SK-N-MC (cell line): ENCODE measurements around the gene AQP5.

Experiments used
- DNase-seq: peaks from one replicate; pipeline ENCODE4 v3.0.0-alpha.2; 2011; ENCODE audit warnings: low read depth, low spot score
- H3K27ac ChIP-seq: fragments of 200-600 bp; sonication (generic); 2 replicates; pipeline ENCODE4 v1.5.1; 2016; ENCODE audit warnings: mixed run types
- H3K36me3 ChIP-seq: fragments of 200-600 bp; sonication (generic); 2 replicates; pipeline ENCODE4 v1.6.1; 2017; ENCODE audit warnings: antibody characterized with exemption, low read length, mixed read lengths; ENCODE audit not compliant: insufficient read depth
- H3K4me3 ChIP-seq: fragments of 200-600 bp; sonication (generic); 2 replicates; pipeline ENCODE4 v1.5.1; 2016
- H3K9ac ChIP-seq: fragments of 200-600 bp; sonication (generic); 2 replicates; pipeline ENCODE4 v1.8.0; 2017; ENCODE audit warnings: mixed run types, mixed read lengths; ENCODE audit not compliant: insufficient read length
- H3K9me3 ChIP-seq: fragments of 200-600 bp; sonication (generic); 2 replicates; pipeline ENCODE4 v1.6.1; 2017; ENCODE audit warnings: low read depth, mild to moderate bottlenecking, antibody characterized with exemption, low read length, moderate library complexity, mixed read lengths
- EZH2 ChIP-seq: fragments of 200-600 bp; sonication (generic); IDR thresholded peaks from one replicate; pipeline ENCODE4 v1.6.1; 2017; ENCODE audit warnings: antibody characterized with exemption
- FOXP2 ChIP-seq: optimal IDR thresholded peaks from 2 replicates; pipeline ENCODE3; 2011; ENCODE audit warnings: mild to moderate bottlenecking, moderate library complexity; ENCODE audit not compliant: insufficient read depth; ENCODE audit errors: extremely low read length, control extremely low read depth
- POLR2AphosphoS5 ChIP-seq: IDR thresholded peaks from 2 replicates; pipeline ENCODE4 v1.6.1; 2012; ENCODE audit warnings: mild to moderate bottlenecking, low read depth, low read length, borderline replicate concordance

AQP5 gene

DNA sequence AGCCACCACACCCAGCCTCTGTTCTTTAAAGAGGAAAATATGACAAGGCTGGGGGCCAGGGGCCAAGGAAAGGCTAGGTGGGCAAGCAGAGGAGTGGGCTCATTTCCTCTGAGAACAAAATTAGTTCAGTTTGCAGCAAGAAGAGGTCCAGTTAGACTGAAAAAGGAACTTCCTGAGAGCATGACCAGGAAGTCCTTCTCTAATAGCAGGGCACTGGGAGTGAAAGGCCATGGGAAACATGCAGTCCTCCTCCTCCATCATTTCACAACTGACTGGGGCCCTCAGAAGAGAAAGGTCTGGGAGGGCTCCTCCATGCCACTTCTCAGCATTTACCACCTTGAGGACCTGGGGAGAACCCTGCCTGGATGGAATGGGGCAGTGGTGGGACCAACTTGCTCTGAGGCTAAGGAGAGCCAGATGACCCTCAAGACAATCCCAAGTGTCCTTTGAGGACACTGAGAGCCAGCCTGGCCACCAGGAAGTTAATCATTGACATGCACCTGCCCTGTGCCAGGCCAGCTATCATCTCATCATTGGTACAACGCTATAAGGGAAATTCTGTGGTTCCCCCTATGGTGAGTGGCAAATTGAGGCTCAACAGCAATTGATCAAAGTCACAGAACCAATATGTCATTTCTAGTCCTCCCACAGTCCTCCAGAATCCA is 9.1 kb upstream of the AQP5 start:
- Histone ChIP-seq H3K27ac (no peak overlapping the region), H3K36me3 (no peaks in the 10 kb centered on the region), H3K9me3 (no peaks in the 10 kb centered on the region), H3K4me3 (no peak overlapping the region), H3K9ac (no peak overlapping the region)
- no peak for DNase-seq
- TF ChIP-seq POLR2AphosphoS5 (no peak), EZH2 (no peak), FOXP2 (no peak)

DNA sequence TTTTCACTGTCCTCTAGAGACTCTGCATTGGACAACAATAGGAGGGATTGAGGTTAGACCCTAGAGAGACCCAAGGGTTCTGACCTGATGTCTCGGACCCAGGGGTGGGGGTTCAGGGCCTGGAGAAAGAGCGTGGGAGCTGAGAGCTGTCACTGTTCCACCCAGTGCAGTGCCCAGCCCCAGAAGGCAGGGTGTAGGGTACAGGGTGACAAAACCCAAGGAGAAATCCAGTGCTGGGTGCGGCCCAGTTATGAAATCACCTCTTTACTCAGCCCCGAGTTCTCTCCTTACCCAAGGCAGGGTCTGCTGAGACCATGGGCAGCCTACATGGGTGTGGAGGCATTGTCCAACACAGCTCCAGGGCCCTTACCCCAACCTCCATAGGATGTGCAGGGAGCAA is 8.5 kb upstream of the AQP5 start:
- no peak for DNase-seq
- no peaks in the 10 kb centered on the region for H3K9me3 ChIP-seq
- no peak overlapping the region for H3K4me3 ChIP-seq
- no peaks in the 10 kb centered on the region for H3K36me3 ChIP-seq
- H3K9ac ChIP-seq, result no peak overlapping the region
- no peak overlapping the region for H3K27ac ChIP-seq
- TF ChIP-seq POLR2AphosphoS5 (no peak), FOXP2 (no peak), EZH2 (no peak)

DNA sequence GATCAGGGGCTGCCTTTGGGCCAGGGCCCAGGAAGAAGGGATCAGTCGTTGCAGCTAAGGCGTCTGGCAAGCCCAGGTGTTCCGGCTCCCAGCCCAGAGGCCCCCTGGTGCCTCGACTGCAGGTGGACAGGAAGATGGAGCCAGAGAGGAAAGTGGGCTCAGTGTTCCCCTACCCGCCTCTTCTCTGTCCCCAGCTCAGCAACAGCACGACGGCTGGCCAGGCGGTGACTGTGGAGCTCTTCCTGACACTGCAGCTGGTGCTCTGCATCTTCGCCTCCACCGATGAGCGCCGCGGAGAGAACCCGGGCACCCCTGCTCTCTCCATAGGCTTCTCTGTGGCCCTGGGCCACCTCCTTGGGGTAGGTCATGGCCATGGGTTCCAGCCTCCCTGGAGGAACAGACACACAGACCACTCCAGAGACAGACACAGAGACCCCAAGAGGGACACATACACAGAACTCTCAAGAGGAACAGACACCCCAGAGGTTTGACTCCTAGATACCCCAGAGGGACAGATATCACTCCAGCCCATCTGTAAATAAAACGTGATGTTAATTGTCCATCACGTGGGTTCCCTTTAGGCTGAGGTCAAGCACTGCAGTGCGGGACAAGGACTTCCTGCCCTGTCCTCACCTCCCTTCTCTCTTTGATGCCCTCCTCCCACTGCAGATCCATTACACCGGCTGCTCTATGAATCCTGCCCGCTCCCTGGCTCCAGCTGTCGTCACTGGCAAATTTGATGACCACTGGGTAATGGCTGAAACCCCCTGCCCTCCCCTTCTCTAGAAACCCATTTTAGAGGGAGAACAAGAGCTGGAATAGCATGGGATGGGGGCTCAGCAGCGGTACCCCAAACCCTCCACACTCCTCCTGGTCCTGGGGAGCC is 7.5 kb upstream of the AQP5 start:
- no peak for DNase-seq
- no peak overlapping the region for H3K9ac ChIP-seq
- TF ChIP-seq FOXP2 (no peak), POLR2AphosphoS5 (no peak), EZH2 (no peak)
- H3K4me3 ChIP-seq, result no peak overlapping the region
- no peak overlapping the region for H3K27ac ChIP-seq
- H3K9me3 ChIP-seq, result no peaks in the 10 kb centered on the region
- no peaks in the 10 kb centered on the region for H3K36me3 ChIP-seq

DNA sequence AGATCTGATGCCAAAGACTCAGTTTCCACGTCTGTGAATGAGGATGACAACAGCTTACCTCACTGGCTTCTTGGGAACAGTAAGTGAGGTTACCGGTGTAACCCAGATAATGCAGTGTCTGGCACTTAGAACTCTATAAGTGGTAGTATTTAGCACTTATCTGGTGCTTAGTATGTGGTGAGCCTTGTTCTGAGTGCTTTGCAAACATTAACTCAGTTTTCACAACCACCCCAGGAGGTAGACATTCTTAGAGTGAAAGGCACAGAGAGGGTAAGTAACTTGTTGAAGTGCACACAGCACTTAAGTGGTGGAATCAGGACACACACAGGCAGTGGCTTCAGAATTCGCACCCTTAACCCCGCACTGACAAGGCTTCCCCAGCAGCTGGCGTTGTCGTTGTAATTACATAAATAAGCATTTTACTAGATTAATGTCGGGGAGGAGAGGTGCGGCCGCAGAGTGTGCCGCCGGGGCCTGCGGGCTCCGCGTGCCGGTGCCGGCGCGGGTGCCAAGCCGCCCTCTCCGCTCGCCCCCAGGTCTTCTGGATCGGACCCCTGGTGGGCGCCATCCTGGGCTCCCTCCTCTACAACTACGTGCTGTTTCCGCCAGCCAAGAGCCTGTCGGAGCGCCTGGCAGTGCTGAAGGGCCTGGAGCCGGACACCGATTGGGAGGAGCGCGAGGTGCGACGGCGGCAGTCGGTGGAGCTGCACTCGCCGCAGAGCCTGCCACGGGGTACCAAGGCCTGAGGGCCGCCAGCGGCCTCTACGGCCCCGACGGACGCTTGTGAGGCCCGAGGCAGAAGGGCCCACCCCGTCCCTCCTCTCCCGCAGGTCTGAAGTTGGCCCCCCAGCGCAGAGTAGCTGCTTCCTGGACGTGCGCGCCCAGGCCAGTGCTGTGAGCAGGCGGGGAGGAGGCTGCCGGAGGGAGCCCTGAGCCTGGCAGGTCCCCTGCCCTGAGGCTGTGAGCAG is 6.5 kb upstream of the AQP5 start:
- Histone ChIP-seq H3K27ac (no peak overlapping the region), H3K36me3 (no peaks in the 10 kb centered on the region), H3K9ac (no peak overlapping the region), H3K9me3 (no peaks in the 10 kb centered on the region), H3K4me3 (peak overlapping the region; percentile 20; the same call in 1 of the 2 replicates)
- TF ChIP-seq FOXP2, result no peak
- TF ChIP-seq POLR2AphosphoS5, result no peak
- peak; percentile 67 for TF ChIP-seq EZH2
- no peak for DNase-seq

DNA sequence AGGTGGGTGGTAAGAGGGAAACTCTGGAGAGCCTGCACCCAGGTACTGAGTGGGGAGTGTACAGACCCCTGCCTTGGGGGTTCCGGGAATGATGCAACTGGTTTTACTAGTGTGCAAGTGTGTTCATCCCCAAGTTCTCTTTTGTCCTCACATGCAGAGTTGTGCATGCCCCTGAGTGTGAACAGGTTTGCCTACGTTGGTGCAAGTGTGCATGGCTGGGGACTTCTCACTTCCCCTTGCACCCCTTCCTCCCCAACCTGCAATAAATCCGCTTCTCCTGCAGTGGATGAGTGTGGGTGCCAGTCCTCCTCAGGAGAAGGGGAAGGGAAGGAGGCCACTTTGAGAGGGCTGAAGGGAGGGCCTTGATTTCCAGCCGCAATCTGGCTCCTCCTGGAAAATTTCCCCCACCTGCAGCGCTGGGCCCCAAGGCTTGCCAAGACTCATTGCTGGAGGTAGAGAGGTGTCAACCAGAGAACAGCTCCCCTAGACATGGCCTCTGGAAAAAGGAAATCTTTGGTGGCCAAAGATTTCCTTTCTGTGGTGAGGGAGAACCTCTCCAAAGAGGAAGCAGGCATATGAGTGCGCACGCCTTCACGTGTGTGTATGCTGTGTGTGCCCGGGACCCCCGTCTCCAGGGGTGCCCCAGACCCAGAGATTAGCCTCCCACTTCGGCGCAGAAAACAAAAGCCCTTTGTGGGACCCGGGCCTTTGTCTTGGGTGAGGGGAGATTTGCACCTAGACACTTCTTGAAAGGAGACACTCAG is 5.6 kb upstream of the AQP5 start:
- TF ChIP-seq EZH2 (no peak), FOXP2 (no peak), POLR2AphosphoS5 (no peak)
- Histone ChIP-seq H3K9ac (no peak overlapping the region), H3K27ac (no peak overlapping the region), H3K4me3 (no peak overlapping the region), H3K36me3 (no peaks in the 10 kb centered on the region), H3K9me3 (no peaks in the 10 kb centered on the region)
- DNase-seq, result no peak

DNA sequence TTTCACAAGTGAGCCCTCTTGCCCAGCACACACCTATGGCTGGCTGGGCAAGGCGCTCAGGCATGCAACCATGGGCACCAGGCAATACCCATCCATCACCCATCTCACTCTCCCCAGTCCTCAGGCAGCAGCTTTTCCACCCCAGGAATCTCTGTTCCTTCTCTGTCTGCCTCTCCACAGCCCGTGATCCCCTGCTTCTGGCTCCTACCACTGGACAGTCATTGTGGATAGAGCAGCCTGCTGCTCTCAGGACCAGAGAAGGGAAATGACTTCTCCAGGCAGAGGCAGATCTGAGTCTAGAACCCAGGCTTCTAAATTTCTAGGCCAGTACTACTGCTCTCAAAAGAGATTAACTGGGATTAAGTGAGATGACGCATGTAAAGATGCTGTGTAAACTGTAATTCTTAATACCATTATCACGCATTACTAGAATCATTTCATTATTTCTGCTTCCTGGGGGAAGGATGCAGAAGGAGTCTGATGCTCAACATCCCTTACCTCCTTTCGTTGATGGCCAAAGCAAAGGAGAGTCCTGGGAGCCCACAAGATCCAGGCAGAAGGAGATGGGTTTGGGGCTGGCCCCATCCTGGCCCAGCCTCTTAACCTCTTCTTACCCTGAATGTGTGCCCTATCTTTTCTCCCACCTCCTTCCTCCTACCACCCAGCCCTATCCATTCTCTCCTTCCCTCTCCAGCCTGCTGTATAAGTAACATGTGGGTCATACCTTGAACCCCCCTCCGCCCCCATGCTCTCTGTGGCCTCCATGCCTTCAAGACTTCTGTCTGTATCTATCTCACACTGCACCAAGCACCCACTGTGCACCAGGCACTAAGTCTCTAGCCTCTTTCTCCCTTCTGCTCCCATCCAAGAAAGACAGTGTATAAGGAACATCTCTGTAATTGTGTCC is 4.8 kb upstream of the AQP5 start:
- Histone ChIP-seq H3K9me3 (no peaks in the 10 kb centered on the region), H3K36me3 (no peaks in the 10 kb centered on the region), H3K27ac (no peak overlapping the region), H3K4me3 (no peak overlapping the region), H3K9ac (no peak overlapping the region)
- TF ChIP-seq EZH2, result no peak
- TF ChIP-seq FOXP2, result no peak
- TF ChIP-seq POLR2AphosphoS5, result no peak
- no peak for DNase-seq

DNA sequence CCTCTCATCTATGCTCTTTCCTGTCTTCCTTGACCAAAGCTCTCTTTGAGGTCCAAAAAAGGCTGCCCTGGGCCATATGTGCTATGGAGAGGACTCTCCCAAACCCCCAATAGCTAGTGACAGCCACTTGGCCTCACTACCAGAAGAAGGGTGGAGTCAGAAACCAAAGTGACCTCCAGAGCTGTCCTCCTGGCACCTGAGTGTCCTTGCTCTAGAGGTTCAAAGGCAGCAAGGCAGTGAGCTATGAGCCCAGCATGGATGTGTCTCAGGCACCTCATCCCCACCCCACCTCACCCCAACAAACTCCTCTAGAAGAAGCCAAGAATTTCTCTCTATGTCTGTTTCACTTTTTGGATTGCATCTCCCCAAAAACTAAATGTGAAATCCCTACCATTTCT is 4.1 kb upstream of the AQP5 start:
- H3K9ac ChIP-seq, result no peak overlapping the region
- H3K36me3 ChIP-seq, result no peaks in the 10 kb centered on the region
- no peaks in the 10 kb centered on the region for H3K9me3 ChIP-seq
- no peak for DNase-seq
- no peak overlapping the region for H3K4me3 ChIP-seq
- H3K27ac ChIP-seq, result no peak overlapping the region
- no peak for TF ChIP-seq FOXP2
- TF ChIP-seq EZH2, result no peak
- no peak for TF ChIP-seq POLR2AphosphoS5
